GM21723 (cell line): Measurements from ENCODE around the gene RAB3C.
"Not testable (repeated sequence)": the region's sequence is repeated elsewhere in the genome, so short reads cannot be mapped to it uniquely, and the experiment has no call there.

ENCODE experiments used
- ATAC-seq: cut with Tn5 transposase; IDR thresholded peaks from one replicate; pipeline ENCODE4 v1.9.1; 2021; ENCODE audit warnings: mild to moderate bottlenecking, moderate library complexity; ENCODE audit not compliant: unreplicated experiment

The RAB3C gene

GRCh38 chr5:58600613-58601012 lies 17.7 kb downstream of the RAB3C start:
- ATAC-seq: not testable (repeated sequence)

DNA sequence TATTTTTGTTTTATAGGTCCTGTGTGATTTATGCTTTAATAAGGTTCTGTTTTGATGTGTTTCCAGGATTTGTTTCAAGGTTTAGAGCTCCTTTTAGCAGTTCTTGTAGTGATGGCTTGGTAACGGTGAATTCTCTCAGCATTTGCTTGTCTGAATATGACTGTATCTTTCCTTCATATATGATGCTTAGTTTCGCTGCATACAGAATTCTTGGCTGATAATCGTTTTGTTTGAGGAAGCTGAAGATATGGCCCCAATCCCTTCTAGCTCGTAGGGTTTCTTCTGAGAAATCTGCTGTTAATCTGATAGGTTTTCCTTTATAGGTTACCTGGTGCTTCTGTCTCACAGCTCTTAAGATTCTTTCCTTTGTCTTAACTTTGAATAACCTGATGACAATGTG lies 20.0 kb downstream of the RAB3C start:
- not testable (repeated sequence) for ATAC-seq

DNA sequence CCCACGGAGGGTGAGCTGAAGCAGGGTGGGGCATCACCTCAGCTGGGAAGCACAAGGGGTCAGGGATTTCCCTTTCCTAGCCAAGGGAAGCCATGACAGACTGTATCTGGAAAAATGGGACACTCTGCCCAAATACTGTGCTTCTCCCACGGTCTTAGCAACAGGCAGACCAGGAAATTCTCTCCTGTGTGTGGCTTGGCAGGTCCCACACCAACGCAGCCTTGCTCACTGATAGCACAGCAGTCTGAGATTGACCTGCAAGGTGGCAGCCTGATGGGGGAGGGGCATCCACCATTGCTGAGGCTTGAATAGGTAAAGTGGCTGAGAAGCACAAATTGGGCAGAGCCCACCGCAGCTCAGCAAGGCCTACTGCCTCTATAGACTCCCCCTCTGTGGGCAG lies 23.2 kb downstream of the RAB3C start:
- no peak for ATAC-seq

GRCh38 chr5:58615972-58616371 lies 33.1 kb downstream of the RAB3C start:
- no peak for ATAC-seq

DNA sequence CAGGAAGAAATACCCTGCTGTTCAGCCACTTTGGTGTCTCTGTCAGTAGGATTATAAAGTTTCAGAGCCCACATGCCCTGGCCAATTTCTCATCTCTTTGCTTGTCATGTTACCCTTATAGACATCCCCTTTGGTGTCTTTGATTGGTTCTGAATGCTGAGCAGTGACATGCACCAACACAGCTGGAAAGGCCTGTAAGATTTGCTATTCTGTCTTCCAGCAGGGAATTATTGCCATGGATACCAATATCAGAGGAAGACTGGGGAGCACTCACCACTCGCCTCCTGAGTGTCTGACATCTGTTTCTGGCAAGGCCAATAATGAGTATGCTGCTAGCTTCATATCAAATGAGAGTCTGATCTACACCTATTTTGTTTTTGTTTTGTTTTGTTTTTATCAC lies 34.4 kb downstream of the RAB3C start:
- no peak for ATAC-seq

GRCh38 chr5:58620336-58620735 lies 37.5 kb downstream of the RAB3C start:
- no peak for ATAC-seq

GRCh38 chr5:58622936-58623871 lies 40.3 kb downstream of the RAB3C start:
- no peak for ATAC-seq

DNA sequence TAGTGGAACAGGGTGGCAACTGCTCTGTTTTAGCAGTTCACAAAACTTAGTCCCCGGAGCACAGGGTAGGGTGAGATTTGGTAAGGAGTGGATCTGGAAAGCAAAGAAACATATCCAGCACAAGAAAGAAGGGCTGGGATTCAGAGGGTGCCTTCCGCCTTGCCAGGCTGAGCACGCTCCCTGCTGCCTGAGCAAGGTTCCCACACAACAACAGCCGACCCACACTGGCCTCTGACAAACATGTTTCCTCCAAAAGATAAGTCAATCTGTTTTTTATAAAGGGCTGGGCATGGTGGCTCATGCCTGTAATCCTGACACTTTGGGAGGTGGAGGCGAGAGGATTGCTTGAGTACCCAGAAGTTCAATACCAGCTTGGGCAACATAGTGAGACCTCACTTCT lies 45.8 kb downstream of the RAB3C start:
- ATAC-seq: no peak

DNA sequence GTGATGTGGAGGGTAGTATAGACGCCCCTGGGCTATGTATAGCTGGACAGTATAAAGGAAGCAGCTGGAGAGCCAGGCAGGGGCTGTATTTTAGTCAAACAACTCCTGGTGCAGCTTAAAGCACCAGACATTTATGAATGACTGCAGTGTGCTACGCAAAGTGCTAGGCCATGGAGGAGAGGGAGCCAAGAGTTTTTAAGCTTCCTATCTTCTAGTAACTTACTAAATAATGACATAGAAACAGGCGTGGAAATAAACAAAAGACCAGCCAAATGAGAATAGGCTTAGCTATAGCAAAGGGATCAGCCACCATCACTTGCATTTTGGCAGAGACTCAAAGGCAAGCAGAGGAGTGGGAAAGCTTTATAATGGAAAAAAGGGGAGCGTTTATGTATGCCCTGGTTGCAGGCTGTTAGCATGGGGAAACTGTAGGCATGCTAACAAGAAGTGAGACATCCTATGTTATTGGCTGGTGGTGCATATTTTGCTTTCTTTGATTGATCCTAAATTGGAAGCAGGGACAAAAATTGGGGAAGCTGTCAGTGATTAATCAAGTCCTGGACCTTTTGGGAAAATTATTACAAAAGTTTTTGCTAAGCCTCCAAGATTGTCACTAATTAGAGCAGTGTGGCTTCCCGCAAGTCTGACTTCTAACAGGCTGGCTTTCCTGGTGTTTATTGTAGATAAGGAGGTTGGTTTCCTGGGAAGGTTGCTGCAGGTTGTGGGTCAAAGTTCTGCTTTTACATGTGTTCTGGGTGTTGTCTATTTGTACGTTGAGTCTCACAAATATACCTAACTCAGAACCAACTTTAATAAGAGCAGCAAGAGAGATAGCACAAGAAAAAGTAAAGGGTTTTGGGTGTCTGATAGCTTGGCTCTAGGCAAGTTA lies 46.6 kb downstream of the RAB3C start:
- no peak for ATAC-seq

DNA sequence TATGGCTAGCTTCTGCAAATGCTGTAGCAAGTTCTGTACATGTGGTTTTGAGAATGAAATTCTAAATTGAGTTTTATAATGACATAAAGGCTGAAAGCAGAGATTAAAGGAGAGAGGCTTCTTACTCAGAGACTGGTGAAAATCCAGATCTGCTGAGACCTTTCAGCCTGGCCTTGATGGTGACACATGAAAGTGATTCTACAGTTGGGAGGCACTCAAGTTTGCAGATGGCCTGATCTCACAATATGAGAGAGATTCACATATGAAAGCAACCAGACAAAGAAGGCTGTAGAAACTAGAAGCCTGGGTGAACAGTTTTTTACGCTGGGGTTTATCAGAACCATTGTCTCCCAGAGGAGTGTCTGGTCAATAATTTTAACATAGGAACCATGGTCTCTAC lies 49.0 kb downstream of the RAB3C start:
- no peak for ATAC-seq

- no peak for ATAC-seq
Measured at GRCh38 chr5:58635416-58635815, 52.5 kb downstream of the RAB3C start.

- no peak for ATAC-seq
Measured at GRCh38 chr5:58640011-58640410, 57.1 kb downstream of the RAB3C start.

GRCh38 chr5:58641533-58641932 lies 58.7 kb downstream of the RAB3C start:
- ATAC-seq: no peak

- ATAC-seq: no peak
Measured at GRCh38 chr5:58648846-58649245, 66.0 kb downstream of the RAB3C start.

GRCh38 chr5:58649716-58650115 lies 66.8 kb downstream of the RAB3C start:
- no peak for ATAC-seq

DNA sequence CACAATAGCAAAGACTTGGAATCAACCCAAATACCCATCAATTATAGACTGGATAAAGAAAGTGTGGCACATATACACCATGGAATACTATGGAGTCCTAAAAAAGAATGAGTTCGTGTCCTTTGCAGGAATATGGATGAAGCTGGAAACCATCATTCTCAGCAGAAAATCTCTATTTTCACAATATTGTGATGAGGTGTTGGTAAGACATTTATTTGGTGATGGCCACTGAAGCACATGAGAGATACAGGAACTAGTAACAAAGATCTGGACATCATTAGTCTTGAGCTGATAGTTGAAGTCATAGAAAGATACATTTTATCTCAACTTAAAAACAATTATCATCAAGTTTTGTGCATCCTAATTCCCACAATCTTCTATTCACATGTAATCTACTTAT lies 70.6 kb downstream of the RAB3C start:
- ATAC-seq: no peak

DNA sequence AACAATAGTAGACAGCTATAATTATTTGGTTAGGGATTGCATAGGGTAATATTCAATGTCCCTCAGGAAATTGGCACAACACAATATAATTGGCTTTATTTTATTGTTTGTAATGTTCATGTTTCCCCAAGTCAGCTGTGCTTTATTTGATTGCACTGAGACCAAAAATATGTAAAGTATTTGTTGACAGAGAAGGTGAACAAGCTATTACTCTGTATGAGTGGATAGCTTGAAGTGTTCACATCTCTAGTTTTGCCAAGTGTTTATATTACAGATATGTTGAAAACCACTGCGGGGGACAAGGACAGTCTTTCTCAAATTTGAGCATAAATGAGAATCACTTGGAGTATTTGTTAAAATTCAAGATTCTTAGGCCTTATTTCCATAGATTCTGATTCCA lies 83.3 kb downstream of the RAB3C start:
- ATAC-seq: no peak

DNA sequence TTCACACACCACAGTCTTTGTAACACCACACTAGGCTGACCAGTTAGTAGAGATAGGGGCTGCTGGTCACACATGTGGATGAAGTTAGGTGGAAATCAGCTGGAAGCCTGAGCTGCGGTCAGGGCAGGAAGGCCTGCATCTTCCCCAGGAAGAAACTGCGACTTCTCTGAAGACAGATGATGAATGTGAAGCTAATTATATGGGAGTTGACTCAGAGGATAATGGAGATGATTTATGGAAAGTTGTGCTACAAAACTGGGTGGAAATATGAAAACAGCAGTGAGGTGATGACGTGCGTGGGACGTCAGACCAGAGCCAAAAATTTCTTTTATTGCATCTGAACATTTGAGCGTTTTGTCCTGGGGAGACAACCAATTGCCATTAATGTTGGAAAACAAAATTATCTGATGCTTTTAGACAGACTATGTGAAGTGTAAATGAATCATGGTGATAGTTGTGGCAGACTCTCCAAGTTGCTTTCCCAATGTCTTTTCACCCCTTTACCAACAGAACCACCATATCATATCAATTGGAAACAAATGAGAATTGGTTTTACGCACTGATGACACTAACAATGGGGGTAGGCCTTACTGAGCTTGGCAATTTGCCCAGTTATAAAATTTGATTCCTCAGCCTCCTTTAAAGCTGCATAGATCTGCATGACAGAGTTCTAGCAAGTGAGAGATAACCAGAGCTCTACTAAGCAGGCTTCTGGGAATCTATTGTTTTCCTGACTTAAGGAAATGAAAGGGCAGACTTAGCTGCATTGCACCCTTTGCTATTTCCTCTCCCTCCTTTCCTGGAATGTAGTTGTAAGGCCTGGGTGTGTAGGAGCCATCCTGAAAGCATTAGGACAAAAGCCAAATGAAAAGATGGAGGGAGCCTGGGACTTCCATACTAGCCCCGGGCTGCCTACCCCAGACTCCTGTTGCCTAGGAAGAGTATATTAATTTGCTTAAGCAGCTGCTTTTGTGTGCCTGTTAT lies 84.0 kb downstream of the RAB3C start:
- ATAC-seq: no peak

- ATAC-seq: no peak
Measured at GRCh38 chr5:58670582-58670981, 87.7 kb downstream of the RAB3C start.

- no peak for ATAC-seq
Measured at GRCh38 chr5:58671155-58671554, 88.3 kb downstream of the RAB3C start.

- no peak for ATAC-seq
Measured at GRCh38 chr5:58672521-58672920, 89.6 kb downstream of the RAB3C start.
